Measurements from ENCODE around the gene OVCA2. TPM values are rescaled to one million over a fixed set of nuclear protein-coding genes. Genes with fewer than 3 reads are reported as not detected.
"Not testable (repeated sequence)": the region's sequence is repeated elsewhere in the genome, so short reads cannot be mapped to it uniquely, and the experiment has no call there.

Gene OVCA2
- total RNA-seq, 1 donor from 2014 or later: 27.8 TPM

DNA sequence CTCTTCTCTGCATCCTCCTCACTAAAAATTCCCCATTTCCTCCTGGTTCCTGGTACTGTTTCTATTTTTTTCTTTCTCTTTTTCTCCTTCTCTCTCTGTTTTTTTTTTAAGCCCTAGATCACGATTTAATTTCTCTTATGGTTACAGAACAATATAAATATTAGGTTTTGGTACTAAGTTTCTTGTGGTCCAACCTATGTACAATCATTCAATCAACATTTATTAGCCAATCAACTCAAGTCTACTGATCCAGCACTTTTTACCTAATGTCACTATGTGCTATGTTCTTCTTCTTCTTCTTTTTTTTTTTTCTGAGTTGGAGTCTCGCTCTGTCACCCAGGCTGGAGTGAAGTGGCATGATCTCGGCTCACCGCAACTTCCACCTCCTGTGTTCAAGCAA lies 29.3 kb upstream of the OVCA2 start:
- peaks cover 13% of the 10 kb centered on the region for H3K4me1 Mint-ChIP-seq (ENCODE audit: unreplicated experiment)
- peaks cover 8% of the 10 kb centered on the region for H3K27me3 Mint-ChIP-seq
- no peak overlapping the region for H3K4me3 Mint-ChIP-seq
- no peak for DNase-seq (ENCODE audit: extremely low spot score, unreplicated experiment)
- no peaks in the 10 kb centered on the region for H3K9me3 Mint-ChIP-seq
- H3K36me3 Mint-ChIP-seq: no peaks in the 10 kb centered on the region
- TF ChIP-seq CTCF (conservative IDR thresholded peaks at IDR 0.05): no peak
- H3K27ac Mint-ChIP-seq: no peak overlapping the region

GRCh38 chr17:2013220-2013993 lies 28.4 kb upstream of the OVCA2 start:
- H3K4me1 Mint-ChIP-seq (ENCODE audit: unreplicated experiment): peaks cover 22% of the 10 kb centered on the region
- peaks cover 17% of the 10 kb centered on the region for H3K27me3 Mint-ChIP-seq
- not testable (repeated sequence) for H3K9me3 Mint-ChIP-seq

DNA sequence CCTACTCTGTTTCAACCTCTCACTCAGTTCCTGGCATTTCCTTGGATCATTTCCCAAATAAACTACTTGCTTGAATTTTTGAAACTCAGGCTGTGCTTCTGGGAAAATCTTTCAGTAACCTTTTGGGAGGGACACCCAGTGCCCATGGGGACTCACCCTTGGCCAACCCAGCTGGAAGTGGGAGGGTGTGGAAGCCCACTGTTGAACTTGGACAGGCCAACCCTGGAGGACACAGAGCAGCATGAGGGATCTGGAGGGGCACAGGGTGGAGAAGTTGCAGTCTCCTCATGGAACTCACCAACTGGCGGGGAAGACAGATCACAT lies 27.9 kb upstream of the OVCA2 start:
- Mint-ChIP-seq H3K4me1 (ENCODE audit: unreplicated experiment) (peaks cover 26% of the 10 kb centered on the region), H3K36me3 (no peaks in the 10 kb centered on the region), H3K27me3 (peaks cover 22% of the 10 kb centered on the region), H3K27ac (no peak overlapping the region), H3K4me3 (no peak overlapping the region), H3K9me3 (no peaks in the 10 kb centered on the region)
- no peak for DNase-seq (ENCODE audit: extremely low spot score, unreplicated experiment)
- no peak for TF ChIP-seq CTCF (conservative IDR thresholded peaks at IDR 0.05)

More at GRCh38 chr17:2013220-2013993, 28.4 kb upstream of the OVCA2 start:
- not testable (repeated sequence) for DNase-seq (ENCODE audit: extremely low spot score, unreplicated experiment); H3K36me3 Mint-ChIP-seq; H3K4me3 Mint-ChIP-seq; H3K27ac Mint-ChIP-seq

DNA sequence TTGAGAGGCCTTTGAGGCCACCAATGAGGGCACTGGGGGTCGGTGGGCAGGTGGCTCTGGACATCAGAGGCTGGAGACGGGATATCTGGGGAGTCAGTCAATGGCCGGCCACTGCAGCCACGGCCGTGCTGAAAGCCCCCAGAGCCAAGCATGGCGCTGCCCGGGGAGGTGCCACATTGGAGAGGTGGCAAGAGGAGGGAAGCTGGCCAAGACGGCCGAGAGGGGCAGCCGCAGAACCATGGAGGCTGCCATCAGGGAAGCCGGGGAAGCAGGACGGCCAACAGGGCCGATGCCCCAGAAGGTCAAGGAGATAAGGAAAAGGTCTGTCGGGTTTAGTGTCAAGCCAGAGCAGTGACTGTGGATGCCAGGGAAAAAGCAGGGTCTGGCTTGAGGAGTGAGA lies 26.5 kb upstream of the OVCA2 start:
- Mint-ChIP-seq H3K27ac (no peak overlapping the region), H3K27me3 (peaks cover 35% of the 10 kb centered on the region), H3K4me1 (ENCODE audit: unreplicated experiment) (peaks cover 32% of the 10 kb centered on the region), H3K36me3 (no peaks in the 10 kb centered on the region), H3K9me3 (no peaks in the 10 kb centered on the region), H3K4me3 (no peak overlapping the region)
- no peak for TF ChIP-seq CTCF (conservative IDR thresholded peaks at IDR 0.05)
- DNase-seq (ENCODE audit: extremely low spot score, unreplicated experiment): no peak

DNA sequence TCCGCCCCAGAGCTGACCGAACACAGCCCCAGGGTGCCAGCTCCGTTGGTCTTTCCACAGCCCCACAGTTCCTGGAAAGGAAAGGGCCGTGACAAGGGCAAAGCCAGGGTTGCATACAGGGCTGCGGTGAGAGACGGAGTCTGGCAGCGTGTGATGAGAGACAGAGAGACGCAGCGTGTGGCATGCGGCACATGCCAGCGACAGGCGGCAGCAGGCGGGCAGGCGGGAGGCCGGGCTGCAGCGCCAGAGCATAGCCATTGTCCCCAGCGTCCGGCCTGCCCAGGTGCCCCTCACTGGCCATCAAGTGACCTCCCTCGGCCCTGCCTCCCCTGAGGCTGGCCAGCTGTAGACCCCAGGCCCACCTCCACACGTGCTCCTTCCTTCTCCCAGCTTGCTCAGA lies 25.3 kb upstream of the OVCA2 start:
- Mint-ChIP-seq H3K4me3 (no peak overlapping the region), H3K27ac (no peak overlapping the region), H3K4me1 (ENCODE audit: unreplicated experiment) (peaks cover 33% of the 10 kb centered on the region), H3K36me3 (no peaks in the 10 kb centered on the region), H3K27me3 (peaks cover 44% of the 10 kb centered on the region), H3K9me3 (no peaks in the 10 kb centered on the region)
- TF ChIP-seq CTCF (conservative IDR thresholded peaks at IDR 0.05): no peak
- no peak for DNase-seq (ENCODE audit: extremely low spot score, unreplicated experiment)

DNA sequence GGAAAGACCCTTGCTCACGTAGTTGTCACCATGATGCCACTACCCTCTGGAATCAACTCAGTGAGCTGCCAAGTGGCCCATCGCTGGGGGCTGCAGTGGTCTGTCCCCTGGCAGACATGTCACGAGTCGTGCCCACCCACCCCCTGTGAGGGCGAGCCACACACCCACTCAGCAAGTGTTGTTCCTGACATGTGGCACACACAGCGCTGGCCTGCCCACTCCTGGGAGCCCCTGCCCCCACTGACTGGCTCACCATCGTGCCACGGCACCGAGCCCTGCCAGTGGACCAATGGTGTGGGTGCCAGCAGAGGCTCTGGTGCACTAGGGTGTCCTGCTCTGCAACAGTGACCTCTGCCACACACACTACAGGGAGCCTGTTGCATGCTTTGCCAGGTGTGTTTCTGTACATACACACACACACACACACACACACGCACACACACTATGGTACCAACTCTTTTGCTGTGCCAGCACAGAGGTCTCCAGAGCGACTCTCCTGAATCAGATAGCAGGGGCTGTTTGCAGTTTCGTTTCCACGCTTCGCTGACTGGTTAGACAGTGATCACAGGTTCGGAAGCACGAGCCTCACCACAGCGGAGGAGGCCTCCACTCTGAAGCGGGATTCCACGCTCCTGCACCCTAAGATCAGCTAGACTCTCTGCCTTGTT lies 24.4 kb upstream of the OVCA2 start:
- Mint-ChIP-seq H3K4me3 (no peak overlapping the region), H3K27ac (no peak overlapping the region), H3K9me3 (no peaks in the 10 kb centered on the region), H3K27me3 (peaks cover 47% of the 10 kb centered on the region), H3K36me3 (no peaks in the 10 kb centered on the region), H3K4me1 (ENCODE audit: unreplicated experiment) (peaks cover 25% of the 10 kb centered on the region)
- no peak for TF ChIP-seq CTCF (conservative IDR thresholded peaks at IDR 0.05)
- DNase-seq (ENCODE audit: extremely low spot score, unreplicated experiment): no peak
